Psoas muscle (tissue), 8 donors: ENCODE results near the gene AKAP6. TPM values are rescaled to one million over a fixed set of nuclear protein-coding genes. Genes with fewer than 3 reads are reported as not detected.
A peak's percentile ranks its signal among the peaks of the same experiment; 100 is the strongest.

Experiments used
- ATAC-seq, 4 donors: fragments of 200-7000 bp; cut with Tn5 transposase; one replicate each; pipeline ENCODE4 v1.9.1; 2020; ENCODE audit warnings: moderate library complexity in 3 of 4, mild to moderate bottlenecking in 2 of 4
- DNase-seq, 2 donors: peaks; one replicate each; pipeline ENCODE4 v3.0.0-alpha.2; 2020
- H3K27ac ChIP-seq: fragments of 200-600 bp; one replicate; pipeline ENCODE4 v1.8.0; 2022
- H3K27me3 ChIP-seq, 3 donors: fragments of 200-600 bp in 1 of 3; one replicate each; pipeline versions ENCODE4 v1.6.1 to v1.8.0; 2013 to 2022; ENCODE audit warnings: low read length in 2 of 3, mild to moderate bottlenecking in 2 of 3, moderate library complexity in 1 of 3; ENCODE audit not compliant: insufficient read depth in 3 of 3
- H3K36me3 ChIP-seq, 2 donors: fragments of 200-600 bp in 1 of 2; one replicate each; pipeline versions ENCODE4 v1.6.1 to v1.8.0; 2013 to 2022; ENCODE audit warnings: low read depth in 1 of 2, mild to moderate bottlenecking in 1 of 2, moderate library complexity in 1 of 2; ENCODE audit not compliant: insufficient read depth in 1 of 2
- H3K4me1 ChIP-seq: fragments of 200-600 bp; one replicate; pipeline ENCODE4 v1.8.0; 2022
- H3K4me3 ChIP-seq: fragments of 200-600 bp; one replicate; pipeline ENCODE4 v1.8.0; 2022; ENCODE audit warnings: mild to moderate bottlenecking
- H3K9me3 ChIP-seq: fragments of 200-600 bp; one replicate; pipeline ENCODE4 v1.8.0; 2022
- CTCF ChIP-seq: fragments of 200-600 bp; IDR thresholded peaks from one replicate; pipeline ENCODE4 v1.8.0; 2022; ENCODE audit warnings: antibody characterized with exemption
- WGBS, 3 donors: extraction: QIAGEN DNeasy Blood & Tissue Kit; methylation state at CpG; one replicate each; pipeline versions ENCODE4 v1.1.6 to v1.1.7; 2013; 5-methylcytosine and 5-hydroxymethylcytosine counted together
- intact Hi-C, 2 donors: fragments of 100-400 bp; cut with DNase I; formaldehyde crosslinking; loops; one replicate each; pipeline versions ENCODE4 v1.11.0 to v1.14.2; 2022
- polyA plus RNA-seq, 3 donors: library from polyadenylated mRNA; stranded (reverse); fragments of 200-250 nt; gene quantifications; one replicate each; pipeline ENCODE4 v1.2.3, GENCODE V29; 2013
- total RNA-seq, 4 donors: library from RNA; stranded (reverse); fragmentation: NEBNext Ultra II Directional in 2 of 4; extraction: Animal tissue kit (Norgen Biotek cat#: 25700) in 2 of 4; gene quantifications; one replicate each; pipeline versions ENCODE4 v1.2.1 to v1.2.4, GENCODE V29; 2021 to 2023
- donor health status: healthy with polysubstance abuse.
- donor health status: DM: no; HTN: no; CAD: no; lungs with moderate emphysema.
- donor health status: Bipolar disorder and iron deficiency.
- donor health status: healthy.
- donor health status: DM: yes; HTN: yes; CAD: no.
- donor health status: DM: no; HTN: no; CAD: no.
- donor health status: DM: no; HTN: no; CAD: no.
- donor health status: DM: yes; HTN: yes; CAD: no.

Gene AKAP6
- total and polyA plus RNA-seq, 7 donors, result 9.1 to 173 (median 113) TPM

GRCh38 chr14:32800320-32800719 is 471.2 kb downstream of the AKAP6 start:
- Histone ChIP-seq H3K9me3 (peaks cover 30% of the 10 kb centered on the region), H3K27ac (no peak overlapping the region), H3K27me3 (no peaks in the 10 kb centered on the region), H3K4me3 (no peak overlapping the region), H3K4me1 (no peaks in the 10 kb centered on the region), H3K36me3 (peaks cover 0 to 13% of the 10 kb centered on the region in 2 donors)
- ATAC-seq (no peak), DNase-seq (no peak)
- intact Hi-C loops, result no loop called here
- TF ChIP-seq CTCF, result no peak
- WGBS, 3 donors, result 89 to 97% (median 94%) methylated on average over 1 of the region's 1 CpG

- intact Hi-C loops, result no loop called here
- DNase-seq (no peak), ATAC-seq (no peak)
- H3K36me3 ChIP-seq, result peaks cover 0 to 13% of the 10 kb centered on the region in 2 donors
- H3K4me3 ChIP-seq, result no peak overlapping the region
- peaks cover 30% of the 10 kb centered on the region for H3K9me3 ChIP-seq
- H3K27ac ChIP-seq, result no peak overlapping the region
- 93 to 97% (median 96%) methylated on average over 1 of the region's 1 CpG for WGBS, 3 donors
- no peak for TF ChIP-seq CTCF
- H3K4me1 ChIP-seq, result no peaks in the 10 kb centered on the region
- H3K27me3 ChIP-seq, result no peaks in the 10 kb centered on the region
Observed at GRCh38 chr14:32802295-32802694, 473.2 kb downstream of the AKAP6 start.

- peak in 2 of 4 donors; percentile 48 to 57 for ATAC-seq
- TF ChIP-seq CTCF, result no peak
- H3K4me1 ChIP-seq, result no peaks in the 10 kb centered on the region
Observed at GRCh38 chr14:32805979-32806378, 476.9 kb downstream of the AKAP6 start.

GRCh38 chr14:32808644-32809043 is 479.5 kb downstream of the AKAP6 start:
- no peak overlapping the region for H3K27ac ChIP-seq
- H3K9me3 ChIP-seq, result peaks cover 8% of the 10 kb centered on the region
- peaks cover 0 to 4% of the 10 kb centered on the region in 2 donors for H3K36me3 ChIP-seq
- WGBS, 3 donors, result 22 to 34% (median 23%) methylated on average over 4 of the region's 4 CpGs
- no peak overlapping the region for H3K4me3 ChIP-seq
- H3K4me1 ChIP-seq, result peaks cover 7% of the 10 kb centered on the region
- H3K27me3 ChIP-seq, result no peaks in the 10 kb centered on the region
- TF ChIP-seq CTCF, result no peak
- intact Hi-C loops, result no loop called here
- no peak for DNase-seq
- ATAC-seq, result peak in 1 of 4 donors; percentile 6

More at GRCh38 chr14:32805979-32806378, 476.9 kb downstream of the AKAP6 start:
- intact Hi-C loops, result no loop called here
- WGBS, 3 donors, result 53 to 59% (median 58%) methylated on average over 2 of the region's 2 CpGs
- Histone ChIP-seq H3K9me3 (peaks cover 21% of the 10 kb centered on the region), H3K27ac (no peak overlapping the region), H3K36me3 (peaks cover 0 to 13% of the 10 kb centered on the region in 2 donors), H3K4me3 (no peak overlapping the region), H3K27me3 (no peaks in the 10 kb centered on the region)
- DNase-seq, result no peak

- Histone ChIP-seq H3K9me3 (peaks cover 1% of the 10 kb centered on the region), H3K4me1 (peaks cover 11% of the 10 kb centered on the region), H3K36me3 (no peaks in the 10 kb centered on the region), H3K4me3 (no peak overlapping the region), H3K27me3 (no peaks in the 10 kb centered on the region), H3K27ac (no peak overlapping the region)
- TF ChIP-seq CTCF, result no peak
- intact Hi-C loops, result no loop called here
- no peak for DNase-seq
- WGBS, 3 donors, result 39 to 49% (median 47%) methylated on average over 2 of the region's 2 CpGs
- no peak for ATAC-seq
Observed at GRCh38 chr14:32809255-32809654, 480.2 kb downstream of the AKAP6 start.
